ENCODE measurements around the gene EMC1.
"Not testable (repeated sequence)": the region's sequence is repeated elsewhere in the genome, so short reads cannot be mapped to it uniquely, and the experiment has no call there.

EMC1 gene

GRCh38 chr1:19190468-19190867, 60.9 kb downstream of the EMC1 start:
- no peak for DNase-seq (ENCODE audit: low spot score)

- DNase-seq (ENCODE audit: low spot score), result no peak
Measured at GRCh38 chr1:19189270-19189669, 62.1 kb downstream of the EMC1 start.

- no peak for DNase-seq (ENCODE audit: low spot score)
Measured at GRCh38 chr1:19187852-19188251, 63.5 kb downstream of the EMC1 start.

GRCh38 chr1:19186001-19186400, 65.3 kb downstream of the EMC1 start:
- no peak for DNase-seq (ENCODE audit: low spot score)

- no peak for DNase-seq (ENCODE audit: low spot score)
Measured at GRCh38 chr1:19182223-19182622, 69.1 kb downstream of the EMC1 start.

- not testable (repeated sequence) for DNase-seq (ENCODE audit: low spot score)
Measured at GRCh38 chr1:19180265-19180657, 71.1 kb downstream of the EMC1 start.

GRCh38 chr1:19179597-19180264, 71.6 kb downstream of the EMC1 start:
- no peak for DNase-seq (ENCODE audit: low spot score)

- DNase-seq (ENCODE audit: low spot score), result no peak
Measured at GRCh38 chr1:19178734-19179398, 72.5 kb downstream of the EMC1 start.

- no peak for DNase-seq (ENCODE audit: low spot score)
Measured at GRCh38 chr1:19177811-19178210, 73.5 kb downstream of the EMC1 start.

- peak; percentile 27 for DNase-seq (ENCODE audit: low spot score)
Measured at GRCh38 chr1:19169642-19170041, 81.7 kb downstream of the EMC1 start.

- no peak for DNase-seq (ENCODE audit: low spot score)
Measured at GRCh38 chr1:19167140-19167539, 84.2 kb downstream of the EMC1 start.

- no peak for DNase-seq (ENCODE audit: low spot score)
Measured at GRCh38 chr1:19166066-19166465, 85.3 kb downstream of the EMC1 start.

Measured in putamen (tissue), 1 donor.